Pancreas (tissue), 10 donors: Measurements from ENCODE around the gene RAP1A. TPM values are rescaled to one million over a fixed set of nuclear protein-coding genes. Genes with fewer than 3 reads are reported as not detected.
A peak's percentile ranks its signal among the peaks of the same experiment; 100 is the strongest.

ENCODE experiments used
- ATAC-seq, 4 donors: fragments of 200-7000 bp; cut with Tn5 transposase; one replicate each; pipeline versions ENCODE4 v1.8.0 to v1.9.1; 2020; ENCODE audit warnings: mild to moderate bottlenecking in 4 of 4, moderate library complexity in 4 of 4
- DNase-seq, 6 donors: peaks; one replicate each; pipeline ENCODE4 v3.0.0-alpha.2; 2020
- FAIRE-seq: peaks from 2 replicates; lab custom pipeline; 2012; peaks lifted over from hg19 to GRCh38; lab: Jason Lieb, UNC
- H3K27ac ChIP-seq, 4 donors: fragments of 200-600 bp; sonication (generic); 1 replicate in 3 of 4; 2 replicates in 1 of 4; pipeline versions ENCODE4 v1.5.0 to v1.8.0; 2020
- H3K27me3 ChIP-seq, 4 donors: fragments of 200-600 bp; one replicate each; pipeline ENCODE4 v1.8.0; 2021
- H3K36me3 ChIP-seq, 3 donors: fragments of 200-600 bp; sonication (generic) in 1 of 3; one replicate each; pipeline versions ENCODE4 v1.5.0 to v1.8.0; 2020 to 2021
- H3K4me1 ChIP-seq, 3 donors: fragments of 200-600 bp; one replicate each; pipeline ENCODE4 v1.8.0; 2021
- H3K4me3 ChIP-seq, 4 donors: fragments of 200-600 bp; sonication (generic) in 2 of 4; one replicate each; pipeline versions ENCODE4 v1.5.0 to v1.8.0; 2020 to 2021
- H3K9me3 ChIP-seq, 4 donors: fragments of 200-600 bp; one replicate each; pipeline ENCODE4 v1.8.0; 2021
- WGBS, 2 donors: extraction: QIAGEN DNeasy Blood & Tissue Kit; methylation state at CpG; one replicate each; pipeline ENCODE4 v1.1.7; 2013; 5-methylcytosine and 5-hydroxymethylcytosine counted together
- intact Hi-C, 3 donors: fragments of 100-400 bp; cut with DNase I; formaldehyde crosslinking; loops; one replicate each; pipeline versions ENCODE4 v1.11.1 to v1.14.2; 2022
- polyA plus RNA-seq, 2 donors: library from polyadenylated mRNA; stranded (reverse); fragments of 200-250 nt; gene quantifications; one replicate each; pipeline ENCODE4 v1.2.3, GENCODE V29; 2013
- total RNA-seq, 6 donors: library from RNA; stranded (reverse); fragmentation: NEBNext Ultra II Directional in 4 of 6; extraction: Animal tissue kit (Norgen Biotek cat#: 25700) in 4 of 6; gene quantifications; one replicate each; pipeline versions ENCODE4 v1.2.1 to v1.2.4, GENCODE V29; 2021 to 2023
- TF ChIP-seq, protein P1 (sequence below), 4 donors: fragments of 200-600 bp; sonication (generic) in 3 of 4; IDR thresholded peaks; one replicate each; pipeline versions ENCODE4 v1.5.0 to v1.8.0; 2021; ENCODE audit warnings: antibody characterized with exemption in 4 of 4
- donor health status: healthy with polysubstance abuse.
- donor health status: DM: no; HTN: no; CAD: no; lungs with moderate emphysema.
- donor health status: DM: no; HTN: no; CAD: no.
- donor health status: control.
- donor health status: control.
- donor health status: Bipolar disorder and iron deficiency.
- donor health status: DM: yes; HTN: yes; CAD: no.
- donor health status: DM: no; HTN: no; CAD: no.
- donor health status: DM: no; HTN: no; CAD: no.
- donor health status: DM: yes; HTN: yes; CAD: no.

RAP1A gene
- total and polyA plus RNA-seq, 8 donors = 17.0 to 35.1 (median 21.5) TPM

DNA sequence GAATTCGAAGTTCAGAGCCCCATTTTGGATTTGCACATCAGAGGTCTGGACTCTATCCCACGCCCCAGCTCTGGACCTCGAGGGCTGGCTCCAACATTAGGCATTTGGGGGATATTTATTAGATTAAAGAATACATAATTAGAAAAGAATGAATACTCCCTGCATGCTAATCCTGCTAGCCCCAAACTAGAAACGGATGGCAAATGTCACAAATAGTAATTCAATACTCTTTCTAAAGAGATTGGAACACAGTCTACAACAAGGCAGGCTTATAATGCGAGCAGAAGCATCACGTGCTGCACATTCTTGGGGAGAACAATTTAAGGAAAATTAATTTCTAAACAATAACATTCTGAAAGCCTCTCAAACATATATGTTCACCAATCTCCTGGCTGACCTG, 27.7 kb upstream of the RAP1A start:
- H3K27ac ChIP-seq = peak overlapping the region in 2 of 4 donors; percentile 46 to 69
- TF ChIP-seq, protein P1, sequence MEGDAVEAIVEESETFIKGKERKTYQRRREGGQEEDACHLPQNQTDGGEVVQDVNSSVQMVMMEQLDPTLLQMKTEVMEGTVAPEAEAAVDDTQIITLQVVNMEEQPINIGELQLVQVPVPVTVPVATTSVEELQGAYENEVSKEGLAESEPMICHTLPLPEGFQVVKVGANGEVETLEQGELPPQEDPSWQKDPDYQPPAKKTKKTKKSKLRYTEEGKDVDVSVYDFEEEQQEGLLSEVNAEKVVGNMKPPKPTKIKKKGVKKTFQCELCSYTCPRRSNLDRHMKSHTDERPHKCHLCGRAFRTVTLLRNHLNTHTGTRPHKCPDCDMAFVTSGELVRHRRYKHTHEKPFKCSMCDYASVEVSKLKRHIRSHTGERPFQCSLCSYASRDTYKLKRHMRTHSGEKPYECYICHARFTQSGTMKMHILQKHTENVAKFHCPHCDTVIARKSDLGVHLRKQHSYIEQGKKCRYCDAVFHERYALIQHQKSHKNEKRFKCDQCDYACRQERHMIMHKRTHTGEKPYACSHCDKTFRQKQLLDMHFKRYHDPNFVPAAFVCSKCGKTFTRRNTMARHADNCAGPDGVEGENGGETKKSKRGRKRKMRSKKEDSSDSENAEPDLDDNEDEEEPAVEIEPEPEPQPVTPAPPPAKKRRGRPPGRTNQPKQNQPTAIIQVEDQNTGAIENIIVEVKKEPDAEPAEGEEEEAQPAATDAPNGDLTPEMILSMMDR (IDR thresholded peaks at IDR 0.05) = no peak

DNA sequence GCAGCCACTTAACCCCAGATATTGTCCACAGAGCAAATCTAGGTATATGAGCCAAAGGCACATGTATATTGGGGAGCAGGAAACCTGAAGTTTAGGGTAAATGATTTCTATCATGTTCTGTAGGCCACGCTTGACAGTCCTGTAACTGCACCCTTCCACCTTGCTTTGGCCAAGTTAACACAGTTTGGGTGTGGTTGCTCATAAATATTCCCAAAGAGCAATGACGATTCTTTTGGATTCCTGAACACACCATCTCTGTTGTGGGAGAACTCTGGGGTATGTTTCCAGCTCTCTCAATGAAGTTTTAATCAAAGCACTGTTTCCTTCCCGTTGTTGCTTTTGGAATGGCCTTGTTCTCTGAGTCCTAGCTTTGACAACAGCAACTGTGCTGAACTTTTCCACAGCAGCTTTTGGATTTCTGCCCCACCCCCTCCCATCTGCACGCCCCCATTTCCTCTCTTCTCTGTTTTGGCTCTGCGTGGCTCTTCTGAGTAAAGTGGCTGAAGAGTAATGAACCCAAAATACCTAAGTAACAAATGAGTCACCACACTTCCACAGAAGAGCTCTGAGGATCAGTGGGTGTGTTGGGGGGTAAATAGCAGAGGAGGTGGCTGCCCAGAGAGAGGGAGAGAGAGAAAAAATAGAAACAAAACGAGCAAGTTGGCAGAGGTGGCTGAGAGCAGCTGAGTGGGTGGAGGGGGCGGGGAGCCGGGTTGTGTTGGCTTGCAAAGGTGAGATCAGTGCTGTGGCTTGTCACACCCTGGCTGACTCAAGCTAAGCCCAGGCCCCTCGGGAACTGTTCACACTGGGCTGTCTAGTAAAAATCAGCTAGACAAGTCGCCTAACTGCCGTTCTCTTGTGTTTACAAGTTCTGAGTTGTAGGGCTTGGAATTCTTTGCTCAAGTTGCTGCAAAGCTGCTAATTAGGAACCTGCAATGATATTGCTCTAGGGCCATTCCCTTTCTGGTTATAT, 26.9 kb upstream of the RAP1A start:
- intact Hi-C loops = no loop called here
- TF ChIP-seq, protein P1 (IDR thresholded peaks at IDR 0.05) = no peak
- WGBS, 2 donors = 14 to 15% methylated on average over 11 of the region's 11 CpGs
- no peaks in the 10 kb centered on the region for H3K27me3 ChIP-seq
- peak; percentile 93 to 97 (median 96) for ATAC-seq
- H3K4me1 ChIP-seq = peaks cover 8 to 19% (median 11%) of the 10 kb centered on the region in 3 donors
- H3K4me3 ChIP-seq = no peak overlapping the region
- H3K9me3 ChIP-seq = no peaks in the 10 kb centered on the region
- H3K27ac ChIP-seq = peak overlapping the region; percentile 15 to 69 (median 38)
- peak; percentile 68 to 83 (median 75) for DNase-seq
- no peaks in the 10 kb centered on the region for H3K36me3 ChIP-seq
- peak; percentile 60 for FAIRE-seq

More for the DNA sequence above, 27.7 kb upstream of the RAP1A start:
- Histone ChIP-seq H3K27me3 (no peaks in the 10 kb centered on the region), H3K4me1 (peaks cover 8 to 19% (median 11%) of the 10 kb centered on the region in 3 donors), H3K9me3 (no peaks in the 10 kb centered on the region), H3K36me3 (no peaks in the 10 kb centered on the region), H3K4me3 (no peak overlapping the region)
- intact Hi-C loops = no loop called here
- no peak for FAIRE-seq
- 77 to 79% methylated on average over 6 of the region's 6 CpGs for WGBS, 2 donors
- no peak for ATAC-seq
- DNase-seq = no peak

DNA sequence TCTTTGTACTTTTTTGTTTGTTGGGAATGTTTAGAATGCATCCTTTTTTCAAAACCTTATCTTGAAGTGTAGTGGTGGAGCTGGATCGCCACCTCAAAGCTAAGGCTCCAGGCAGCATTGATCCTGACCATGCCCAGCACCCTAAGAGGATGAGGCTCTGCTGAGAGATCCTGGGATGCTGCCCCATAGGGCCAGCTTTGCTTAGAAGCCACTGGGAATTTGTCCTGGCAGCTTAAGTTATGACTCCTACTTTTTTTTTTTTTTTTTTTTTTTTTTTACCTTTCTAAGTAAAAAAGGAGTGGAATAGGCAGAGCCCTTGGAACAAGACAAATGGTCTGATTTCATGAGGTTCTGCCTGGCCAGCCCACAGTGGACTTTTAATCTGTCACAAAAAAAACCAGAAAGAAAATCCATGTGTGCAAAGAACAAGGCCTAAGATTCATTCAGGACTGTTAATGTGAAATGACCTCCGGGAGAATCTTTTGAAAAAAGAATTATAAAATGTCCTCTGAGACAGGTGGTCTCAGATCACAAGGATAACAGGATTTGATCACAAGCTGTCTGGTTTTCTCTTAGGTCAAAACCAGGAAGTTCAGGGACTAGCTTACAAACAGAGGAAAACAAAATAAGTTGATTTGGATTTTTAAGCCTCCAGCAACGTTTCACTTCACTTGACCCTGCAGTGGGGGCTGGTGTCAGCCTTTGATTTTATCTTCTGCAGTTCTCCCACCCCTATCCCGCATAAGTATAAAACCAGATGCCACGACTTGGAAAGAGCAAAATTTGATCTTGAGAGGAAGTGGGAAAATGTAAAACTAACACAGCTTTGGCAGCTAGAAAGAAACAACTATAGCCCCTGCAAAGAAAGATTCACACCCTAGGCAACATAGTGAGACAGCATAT, 25.9 kb upstream of the RAP1A start:
- ATAC-seq (peak in 3 of 4 donors; percentile 7 to 14 (median 11)), DNase-seq (no peak), FAIRE-seq (no peak)
- TF ChIP-seq, protein P1 (IDR thresholded peaks at IDR 0.05) = no peak
- Histone ChIP-seq H3K27me3 (no peaks in the 10 kb centered on the region), H3K4me3 (no peak overlapping the region), H3K9me3 (no peaks in the 10 kb centered on the region), H3K36me3 (no peaks in the 10 kb centered on the region), H3K4me1 (peaks cover 8 to 16% (median 11%) of the 10 kb centered on the region in 3 donors), H3K27ac (peak overlapping the region; percentile 15 to 69 (median 38))
- intact Hi-C loops = no loop called here
- 69 to 80% methylated on average over 5 of the region's 5 CpGs for WGBS, 2 donors

DNA sequence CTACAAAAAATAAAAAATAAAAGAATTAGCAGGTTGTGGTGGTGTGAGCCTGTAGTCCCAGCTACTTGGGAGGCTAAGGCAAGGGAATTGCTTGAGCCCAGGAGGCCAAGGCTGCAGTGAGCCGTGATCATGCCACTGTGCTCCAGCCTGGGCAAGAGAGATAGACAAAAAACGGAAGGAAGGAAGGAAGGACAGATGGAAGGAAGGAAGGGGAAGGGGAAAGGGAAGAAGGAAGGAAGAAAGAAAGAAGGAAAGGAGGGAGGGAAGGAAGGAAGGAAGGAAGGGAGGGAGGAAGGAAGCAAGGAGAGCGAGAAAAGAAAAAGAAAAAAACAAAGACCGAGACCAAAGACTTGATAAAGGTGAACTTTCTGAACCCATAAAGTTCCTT, 25.3 kb upstream of the RAP1A start:
- H3K4me1 ChIP-seq = peaks cover 8 to 16% (median 11%) of the 10 kb centered on the region in 3 donors
- ATAC-seq = no peak
- TF ChIP-seq, protein P1 (IDR thresholded peaks at IDR 0.05) = no peak
- no peak for DNase-seq
- H3K36me3 ChIP-seq = no peaks in the 10 kb centered on the region
- H3K27ac ChIP-seq = no peak overlapping the region
- 87% methylated on average over 4 of the region's 4 CpGs for WGBS, 2 donors
- H3K27me3 ChIP-seq = no peaks in the 10 kb centered on the region
- intact Hi-C loops = no loop called here
- H3K9me3 ChIP-seq = no peaks in the 10 kb centered on the region
- H3K4me3 ChIP-seq = no peak overlapping the region
- no peak for FAIRE-seq
